Panc1 (cell line): ENCODE results near the gene GPX3.

Experiments
- POLR2AphosphoS5 ChIP-seq: IDR thresholded peaks from 2 replicates; pipeline ENCODE4 v1.6.1; 2012; ENCODE audit warnings: mild to moderate bottlenecking, low read depth, low read length, moderate library complexity
- TCF7L2 ChIP-seq: IDR thresholded peaks from 2 replicates; pipeline ENCODE4 v1.6.1; 2011; ENCODE audit warnings: mild to moderate bottlenecking, low read depth, low read length, inconsistent platforms
- TF ChIP-seq, protein P1 (sequence below): fragments of 450-650 bp; IDR thresholded peaks from 2 replicates; pipeline ENCODE4 v1.5.1; 2017; ENCODE audit warnings: mild to moderate bottlenecking
- TF ChIP-seq, protein P2 (sequence below), 2 experiments: IDR thresholded peaks; 2 replicates each; pipeline ENCODE4 v1.6.1; 2011 to 2012; ENCODE audit warnings: low read depth in 2 of 2, control low read depth in 1 of 2, low read length in 1 of 2, mild to moderate bottlenecking in 1 of 2, moderate library complexity in 1 of 2; ENCODE audit not compliant: insufficient read depth in 1 of 2

DNA sequence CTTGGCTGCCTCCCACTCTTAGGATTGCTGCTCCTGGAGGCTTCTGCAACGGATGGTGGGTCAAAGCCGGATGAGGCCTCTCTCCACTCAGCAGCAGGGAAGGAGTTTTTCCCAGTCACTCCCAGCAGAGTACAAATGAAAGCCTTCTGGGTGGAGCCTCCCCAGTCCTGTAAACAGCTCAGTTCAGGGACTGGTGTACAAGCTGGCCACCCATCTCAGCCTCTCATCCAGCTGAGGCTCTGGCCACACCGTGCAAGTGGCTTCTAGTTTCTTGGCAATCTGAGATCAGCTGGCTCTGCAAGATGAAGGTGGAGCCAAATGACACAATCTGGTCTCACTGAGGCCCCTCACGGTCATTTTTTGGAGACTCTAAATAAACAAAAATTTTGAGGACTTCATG, 10.0 kb downstream of the GPX3 start:
- TF ChIP-seq, protein P1, sequence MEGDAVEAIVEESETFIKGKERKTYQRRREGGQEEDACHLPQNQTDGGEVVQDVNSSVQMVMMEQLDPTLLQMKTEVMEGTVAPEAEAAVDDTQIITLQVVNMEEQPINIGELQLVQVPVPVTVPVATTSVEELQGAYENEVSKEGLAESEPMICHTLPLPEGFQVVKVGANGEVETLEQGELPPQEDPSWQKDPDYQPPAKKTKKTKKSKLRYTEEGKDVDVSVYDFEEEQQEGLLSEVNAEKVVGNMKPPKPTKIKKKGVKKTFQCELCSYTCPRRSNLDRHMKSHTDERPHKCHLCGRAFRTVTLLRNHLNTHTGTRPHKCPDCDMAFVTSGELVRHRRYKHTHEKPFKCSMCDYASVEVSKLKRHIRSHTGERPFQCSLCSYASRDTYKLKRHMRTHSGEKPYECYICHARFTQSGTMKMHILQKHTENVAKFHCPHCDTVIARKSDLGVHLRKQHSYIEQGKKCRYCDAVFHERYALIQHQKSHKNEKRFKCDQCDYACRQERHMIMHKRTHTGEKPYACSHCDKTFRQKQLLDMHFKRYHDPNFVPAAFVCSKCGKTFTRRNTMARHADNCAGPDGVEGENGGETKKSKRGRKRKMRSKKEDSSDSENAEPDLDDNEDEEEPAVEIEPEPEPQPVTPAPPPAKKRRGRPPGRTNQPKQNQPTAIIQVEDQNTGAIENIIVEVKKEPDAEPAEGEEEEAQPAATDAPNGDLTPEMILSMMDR: no peak
- TF ChIP-seq, protein P2, sequence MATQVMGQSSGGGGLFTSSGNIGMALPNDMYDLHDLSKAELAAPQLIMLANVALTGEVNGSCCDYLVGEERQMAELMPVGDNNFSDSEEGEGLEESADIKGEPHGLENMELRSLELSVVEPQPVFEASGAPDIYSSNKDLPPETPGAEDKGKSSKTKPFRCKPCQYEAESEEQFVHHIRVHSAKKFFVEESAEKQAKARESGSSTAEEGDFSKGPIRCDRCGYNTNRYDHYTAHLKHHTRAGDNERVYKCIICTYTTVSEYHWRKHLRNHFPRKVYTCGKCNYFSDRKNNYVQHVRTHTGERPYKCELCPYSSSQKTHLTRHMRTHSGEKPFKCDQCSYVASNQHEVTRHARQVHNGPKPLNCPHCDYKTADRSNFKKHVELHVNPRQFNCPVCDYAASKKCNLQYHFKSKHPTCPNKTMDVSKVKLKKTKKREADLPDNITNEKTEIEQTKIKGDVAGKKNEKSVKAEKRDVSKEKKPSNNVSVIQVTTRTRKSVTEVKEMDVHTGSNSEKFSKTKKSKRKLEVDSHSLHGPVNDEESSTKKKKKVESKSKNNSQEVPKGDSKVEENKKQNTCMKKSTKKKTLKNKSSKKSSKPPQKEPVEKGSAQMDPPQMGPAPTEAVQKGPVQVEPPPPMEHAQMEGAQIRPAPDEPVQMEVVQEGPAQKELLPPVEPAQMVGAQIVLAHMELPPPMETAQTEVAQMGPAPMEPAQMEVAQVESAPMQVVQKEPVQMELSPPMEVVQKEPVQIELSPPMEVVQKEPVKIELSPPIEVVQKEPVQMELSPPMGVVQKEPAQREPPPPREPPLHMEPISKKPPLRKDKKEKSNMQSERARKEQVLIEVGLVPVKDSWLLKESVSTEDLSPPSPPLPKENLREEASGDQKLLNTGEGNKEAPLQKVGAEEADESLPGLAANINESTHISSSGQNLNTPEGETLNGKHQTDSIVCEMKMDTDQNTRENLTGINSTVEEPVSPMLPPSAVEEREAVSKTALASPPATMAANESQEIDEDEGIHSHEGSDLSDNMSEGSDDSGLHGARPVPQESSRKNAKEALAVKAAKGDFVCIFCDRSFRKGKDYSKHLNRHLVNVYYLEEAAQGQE (IDR thresholded peaks at IDR 0.05; ENCODE audit: insufficient read depth in 1 of 2, low read depth in 2 of 2, low read length in 1 of 2): no peak
- TF ChIP-seq POLR2AphosphoS5 (no peak), TCF7L2 (no peak)
